Hepatocyte (in vitro differentiated cells): ENCODE measurements around the gene PPM1L. TPM values are rescaled to one million over a fixed set of nuclear protein-coding genes. Genes with fewer than 3 reads are reported as not detected.
"Not testable (repeated sequence)": the region's sequence is repeated elsewhere in the genome, so short reads cannot be mapped to it uniquely, and the experiment has no call there.

Experiments used
- DNase-seq: peaks from one replicate; pipeline ENCODE4 v3.0.0-alpha.2; 2016; ENCODE audit warnings: low spot score
- H2AFZ ChIP-seq: fragments of 200-600 bp; sonication (generic); 2 replicates; pipeline ENCODE4 v1.6.0; 2016; ENCODE audit warnings: antibody characterized with exemption, mild to moderate bottlenecking
- H3K27ac ChIP-seq: fragments of 200-600 bp; sonication (generic); 2 replicates; pipeline ENCODE4 v1.5.1; 2016; ENCODE audit warnings: mild to moderate bottlenecking
- H3K27me3 ChIP-seq: fragments of 200-600 bp; sonication (generic); 2 replicates; pipeline ENCODE4 v1.6.1; 2016
- H3K36me3 ChIP-seq: fragments of 200-600 bp; sonication (generic); replicated peaks from 2 replicates; pipeline ENCODE4 v1.5.1; 2016; ENCODE audit warnings: low read depth; ENCODE audit not compliant: insufficient read depth
- H3K4me1 ChIP-seq: fragments of 200-600 bp; sonication (generic); 2 replicates; pipeline ENCODE4 v1.5.1; 2016; ENCODE audit warnings: mild to moderate bottlenecking, moderate library complexity; ENCODE audit not compliant: insufficient read depth
- H3K4me2 ChIP-seq: fragments of 200-600 bp; sonication (generic); 2 replicates; pipeline ENCODE4 v1.6.0; 2016
- H3K4me3 ChIP-seq: fragments of 200-600 bp; sonication (generic); 2 replicates; pipeline ENCODE4 v1.5.1; 2016; ENCODE audit warnings: mild to moderate bottlenecking
- H3K79me2 ChIP-seq: fragments of 200-600 bp; sonication (generic); 2 replicates; pipeline ENCODE4 v1.6.0; 2017; ENCODE audit warnings: mild to moderate bottlenecking
- H3K9me2 ChIP-seq: fragments of 200-600 bp; sonication (generic); replicated peaks from 2 replicates; pipeline ENCODE4 v1.6.0; 2017; ENCODE audit warnings: mild to moderate bottlenecking; ENCODE audit not compliant: insufficient read depth
- H3K9me3 ChIP-seq: fragments of 200-600 bp; sonication (generic); 2 replicates; pipeline ENCODE4 v1.5.1; 2016; ENCODE audit warnings: low read depth, mild to moderate bottlenecking
- H4K20me1 ChIP-seq: fragments of 200-600 bp; sonication (generic); 2 replicates; pipeline ENCODE4 v1.6.0; 2016; ENCODE audit warnings: mild to moderate bottlenecking; ENCODE audit not compliant: insufficient read depth, poor library complexity, severe bottlenecking
- CTCF ChIP-seq: fragments of 200-600 bp; sonication (generic); IDR thresholded peaks from 2 replicates; pipeline ENCODE4 v1.5.1; 2016; ENCODE audit warnings: antibody characterized with exemption, mild to moderate bottlenecking; ENCODE audit not compliant: poor library complexity
- EZH2 ChIP-seq: fragments of 200-600 bp; sonication (generic); IDR thresholded peaks from 2 replicates; pipeline ENCODE4 v1.6.1; 2016; ENCODE audit warnings: antibody characterized with exemption, mild to moderate bottlenecking, borderline replicate concordance
- EZH2phosphoT487 ChIP-seq: fragments of 200-600 bp; sonication (generic); IDR thresholded peaks from one replicate; pipeline ENCODE4 v1.6.1; 2018; ENCODE audit warnings: antibody characterized with exemption, mild to moderate bottlenecking, low read depth, moderate library complexity; ENCODE audit not compliant: unreplicated experiment, severe bottlenecking
- WGBS: methylation state at CpG from one replicate; pipeline ENCODE4 v1.1.6; 2016; ENCODE audit warnings: low lambda C conversion rate; ENCODE audit errors: missing lambda C conversion rate; 5-methylcytosine and 5-hydroxymethylcytosine counted together
- polyA plus RNA-seq: library from polyadenylated mRNA; unstranded; fragments of >200 nt; fragmentation: Nextera tagmentation; extraction: Ambion mirVana; gene quantifications from 2 replicates; pipeline ENCODE4 v1.2.1, GENCODE V29; 2016
- total RNA-seq: library from RNA; depleted of rRNA; stranded (reverse); fragments of >200 nt; gene quantifications from 2 replicates; pipeline ENCODE4 v1.2.3, GENCODE V29; 2014

PPM1L gene
- total and polyA plus RNA-seq, 2 experiments from 2014 or later, result 5.1 to 13.1 TPM

- Histone ChIP-seq H3K4me2 (no peak overlapping the region), H3K9me2 (no peaks in the 10 kb centered on the region), H3K79me2 (no peaks in the 10 kb centered on the region), H3K9me3 (no peaks in the 10 kb centered on the region), H3K27me3 (no peaks in the 10 kb centered on the region), H4K20me1 (no peaks in the 10 kb centered on the region), H3K27ac (no peak overlapping the region), H3K4me3 (no peak overlapping the region), H3K36me3 (no peaks in the 10 kb centered on the region), H2AFZ (no peak overlapping the region), H3K4me1 (no peaks in the 10 kb centered on the region)
- WGBS, result 99% methylated on average over 3 of the region's 3 CpGs
- TF ChIP-seq CTCF (no peak), EZH2 (no peak), EZH2phosphoT487 (no peak)
- DNase-seq, result no peak
These were observed 225.3 kb downstream of the PPM1L start for GRCh38 chr3:160981217-160981938.

GRCh38 chr3:160982491-160982890 is 226.5 kb downstream of the PPM1L start:
- no peaks in the 10 kb centered on the region for H4K20me1 ChIP-seq
- H3K9me3 ChIP-seq, result no peaks in the 10 kb centered on the region
- H3K36me3 ChIP-seq, result no peaks in the 10 kb centered on the region
- TF ChIP-seq EZH2phosphoT487 (no peak), CTCF (no peak), EZH2 (no peak)
- no peaks in the 10 kb centered on the region for H3K27me3 ChIP-seq
- no peak overlapping the region for H3K4me3 ChIP-seq
- no peaks in the 10 kb centered on the region for H3K9me2 ChIP-seq
- no peak overlapping the region for H2AFZ ChIP-seq
- no peaks in the 10 kb centered on the region for H3K4me1 ChIP-seq
- 78% methylated on average over 1 of the region's 1 CpG for WGBS
- H3K4me2 ChIP-seq, result no peak overlapping the region
- H3K27ac ChIP-seq, result no peak overlapping the region
- H3K79me2 ChIP-seq, result no peaks in the 10 kb centered on the region
- DNase-seq, result no peak

GRCh38 chr3:160983900-160984299 is 227.9 kb downstream of the PPM1L start:
- not testable (repeated sequence) for H3K27me3 ChIP-seq, H3K4me2 ChIP-seq, H2AFZ ChIP-seq, H3K79me2 ChIP-seq, H4K20me1 ChIP-seq, H3K4me1 ChIP-seq, H3K9me2 ChIP-seq, H3K36me3 ChIP-seq, DNase-seq, H3K9me3 ChIP-seq, H3K27ac ChIP-seq, H3K4me3 ChIP-seq
- WGBS, result 91% methylated on average over 6 of the region's 6 CpGs

GRCh38 chr3:160986069-160986468 is 230.0 kb downstream of the PPM1L start:
- 65% methylated on average over 2 of the region's 2 CpGs for WGBS
- no peaks in the 10 kb centered on the region for H3K36me3 ChIP-seq
- H3K4me1 ChIP-seq, result no peaks in the 10 kb centered on the region
- TF ChIP-seq CTCF (no peak), EZH2 (no peak), EZH2phosphoT487 (no peak)
- H3K4me3 ChIP-seq, result no peak overlapping the region
- no peaks in the 10 kb centered on the region for H3K27me3 ChIP-seq
- no peak overlapping the region for H3K27ac ChIP-seq
- no peaks in the 10 kb centered on the region for H4K20me1 ChIP-seq
- H2AFZ ChIP-seq, result no peak overlapping the region
- H3K4me2 ChIP-seq, result no peak overlapping the region
- H3K79me2 ChIP-seq, result no peaks in the 10 kb centered on the region
- no peaks in the 10 kb centered on the region for H3K9me3 ChIP-seq
- no peak for DNase-seq
- no peaks in the 10 kb centered on the region for H3K9me2 ChIP-seq
